A549 (cell line): Measurements from ENCODE around the gene BCKDHA. TPM values are rescaled to one million over a fixed set of nuclear protein-coding genes. Genes with fewer than 3 reads are reported as not detected.

Experiments
- ATAC-seq, 2 experiments: fragments of 200-7000 bp in 1 of 2; fragments of >200 bp in 1 of 2; cut with Nextera tagmentation in 1 of 2; cut with Tn5 transposase in 1 of 2; 3 replicates each; pipeline versions ENCODE4 v1.8.0 to v1.9.1; 2018 to 2020; ENCODE audit warnings: mild to moderate bottlenecking in 1 of 2, moderate library complexity in 1 of 2
- CTCF ChIA-PET: fragments of 300-600 bp; sonication (Branson Sonifier 250); formaldehyde crosslinking; extraction: SDS; loops from one replicate; lab custom pipeline; 2021; ENCODE audit warnings: antibody characterized with exemption, inconsistent platforms; lab: Yijun Ruan, JAX
- POLR2A ChIA-PET: fragments of 350-600 bp; formaldehyde crosslinking; extraction: SDS; loops from one replicate; lab custom pipeline; 2021; ENCODE audit warnings: antibody characterized with exemption, inconsistent platforms; lab: Yijun Ruan, JAX
- DNase-seq, 2 experiments: peaks; one replicate each; pipeline versions ENCODE4 v3.0.0 to v3.0.0-alpha.2; 2011 to 2016; ENCODE audit warnings: low read depth in 1 of 2, low spot score in 1 of 2
- FAIRE-seq: peaks from 2 replicates; lab custom pipeline; 2011; peaks lifted over from hg19 to GRCh38; lab: Jason Lieb, UNC
- H3K27ac ChIP-seq, 2 experiments: fragments of >200 bp; sonication (Bioruptor Twin); formaldehyde crosslinking; 3 replicates each; pipeline ENCODE4 v1.5.1; 2016 to 2017
- H3K4me1 ChIP-seq: fragments of >200 bp; sonication (Bioruptor Twin); formaldehyde crosslinking; 3 replicates; pipeline ENCODE4 v1.6.1; 2016
- H3K4me2 ChIP-seq: fragments of >200 bp; sonication (Bioruptor Twin); formaldehyde crosslinking; 3 replicates; pipeline ENCODE4 v1.6.1; 2016
- H3K4me3 ChIP-seq: fragments of >200 bp; sonication (Bioruptor Twin); formaldehyde crosslinking; 3 replicates; pipeline ENCODE4 v1.5.1; 2016
- H3K9me3 ChIP-seq: fragments of >200 bp; sonication (Bioruptor Twin); formaldehyde crosslinking; 3 replicates; pipeline ENCODE4 v1.6.1; 2016
- CBX2 ChIP-seq: fragments of 200-600 bp; sonication (generic); IDR thresholded peaks from 2 replicates; pipeline ENCODE4 v1.6.1; 2016; ENCODE audit warnings: low read depth, mild to moderate bottlenecking, borderline replicate concordance
- CEBPB ChIP-seq, 2 experiments: fragments of >200 bp in 1 of 2; sonication (Bioruptor Twin) in 1 of 2; formaldehyde crosslinking in 1 of 2; IDR thresholded peaks; 2 replicates each; pipeline ENCODE4 v1.6.1; 2012 to 2016
- CHD2 ChIP-seq: fragments of 150-350 bp; IDR thresholded peaks from 2 replicates; pipeline ENCODE4 v1.6.1; 2014; ENCODE audit warnings: low read length; ENCODE audit not compliant: partially characterized antibody
- CHD4 ChIP-seq: fragments of 200-600 bp; sonication (generic); IDR thresholded peaks from 2 replicates; pipeline ENCODE4 v1.6.1; 2016; ENCODE audit warnings: antibody characterized with exemption, mild to moderate bottlenecking, borderline replicate concordance
- EHF ChIP-seq: fragments of 250-450 bp; sonication (Bioruptor Pico); IDR thresholded peaks from 2 replicates; pipeline ENCODE4 v1.5.0; 2020; ENCODE audit warnings: mild to moderate bottlenecking
- EHMT2 ChIP-seq: fragments of 200-600 bp; sonication (generic); IDR thresholded peaks from 2 replicates; pipeline ENCODE4 v1.6.1; 2016; ENCODE audit warnings: antibody characterized with exemption, low read depth, mild to moderate bottlenecking, moderate library complexity
- EP300 ChIP-seq, 2 experiments: fragments of >200 bp; sonication (Bioruptor Twin); formaldehyde crosslinking; IDR thresholded peaks; 2 replicates in 1 of 2; 3 replicates in 1 of 2; pipeline ENCODE4 v1.6.1; 2016 to 2017
- FOXS1 ChIP-seq: fragments of 250-450 bp; sonication (Bioruptor Pico); IDR thresholded peaks from 2 replicates; pipeline ENCODE4 v1.5.0; 2020; ENCODE audit warnings: mild to moderate bottlenecking, moderate library complexity
- GATA3 ChIP-seq: IDR thresholded peaks from 2 replicates; pipeline ENCODE4 v1.6.1; 2012; ENCODE audit warnings: borderline replicate concordance
- JUN ChIP-seq, 2 experiments: fragments of >200 bp; sonication (Bioruptor Twin); formaldehyde crosslinking; IDR thresholded peaks; 2 replicates in 1 of 2; 3 replicates in 1 of 2; pipeline ENCODE4 v1.6.1; 2016 to 2017
- NFE2L2 ChIP-seq: fragments of 150-350 bp; conservative IDR thresholded peaks from 2 replicates; pipeline ENCODE4 v1.6.1; 2014; ENCODE audit warnings: low read length
- NPAS2 ChIP-seq: fragments of 250-450 bp; sonication (Bioruptor Pico); IDR thresholded peaks from 2 replicates; pipeline ENCODE4 v1.8.0; 2022; ENCODE audit warnings: mild to moderate bottlenecking, moderate library complexity, borderline replicate concordance
- PHF8 ChIP-seq: fragments of 200-600 bp; sonication (generic); IDR thresholded peaks from 2 replicates; pipeline ENCODE4 v1.6.1; 2016; ENCODE audit warnings: low read depth, mild to moderate bottlenecking, antibody characterized with exemption, moderate library complexity, borderline replicate concordance
- RFX5 ChIP-seq: fragments of 450-650 bp; IDR thresholded peaks from 2 replicates; pipeline ENCODE4 v1.7.1; 2014; ENCODE audit warnings: antibody characterized with exemption, mild to moderate bottlenecking, moderate library complexity
- TFCP2L1 ChIP-seq: fragments of 250-450 bp; sonication (Bioruptor Pico); IDR thresholded peaks from 2 replicates; pipeline ENCODE4 v1.5.0; 2021; ENCODE audit warnings: mild to moderate bottlenecking
- ZC3H11A ChIP-seq: fragments of 450-650 bp; IDR thresholded peaks from 2 replicates; pipeline ENCODE4 v1.6.1; 2014; ENCODE audit warnings: antibody characterized with exemption, mild to moderate bottlenecking
- ZFP36 ChIP-seq: fragments of 450-650 bp; IDR thresholded peaks from 2 replicates; pipeline ENCODE4 v1.6.1; 2014; ENCODE audit warnings: borderline replicate concordance; ENCODE audit not compliant: partially characterized antibody
- ZNF302 ChIP-seq: fragments of 250-450 bp; sonication (Bioruptor Pico); IDR thresholded peaks from 2 replicates; pipeline ENCODE4 v1.9.0; 2021; ENCODE audit warnings: inconsistent platforms, mild to moderate bottlenecking, moderate library complexity
- WGBS: methylation state at CpG from one replicate; pipeline ENCODE4 v1.1.6; 2017; ENCODE audit errors: missing lambda C conversion rate; 5-methylcytosine and 5-hydroxymethylcytosine counted together
- polyA plus RNA-seq, 4 experiments: library from polyadenylated mRNA; depleted of rRNA in 3 of 4; stranded (reverse); fragments of >200 nt; fragmentation: RNase III in 1 of 4; extraction: RNeasy Plus Mini Kit Qiagen cat#74134 plus additional on column Dnase treatment in 1 of 4; gene quantifications; 2 replicates in 3 of 4; 3 replicates in 1 of 4; pipeline ENCODE4 v1.2.3, GENCODE V29; 2011 to 2017
- TF ChIP-seq, protein P1 (sequence below): fragments of 150-350 bp; IDR thresholded peaks from 2 replicates; pipeline ENCODE4 v1.6.1; 2014; ENCODE audit warnings: low read depth, mild to moderate bottlenecking, low read length
- TF ChIP-seq, protein P2 (sequence below): fragments of >200 bp; sonication (Bioruptor Twin); formaldehyde crosslinking; IDR thresholded peaks from 3 replicates; pipeline ENCODE4 v1.5.1; 2016
- TF ChIP-seq, protein P3 (sequence below): fragments of 200-600 bp; sonication (generic); IDR thresholded peaks from 2 replicates; pipeline ENCODE4 v1.6.1; 2016; ENCODE audit warnings: antibody characterized with exemption, mild to moderate bottlenecking, moderate library complexity
- TF ChIP-seq, protein P4 (sequence below): fragments of 250-450 bp; sonication (Bioruptor Pico); IDR thresholded peaks from 2 replicates; pipeline ENCODE4 v1.5.0; 2020; ENCODE audit warnings: low read depth, mild to moderate bottlenecking, moderate library complexity
- TF ChIP-seq, protein P5 (sequence below): fragments of 250-450 bp; sonication (Bioruptor Pico); IDR thresholded peaks from 2 replicates; pipeline ENCODE4 v1.5.0; 2021; ENCODE audit warnings: mild to moderate bottlenecking, moderate library complexity, borderline replicate concordance

The BCKDHA gene
- polyA plus RNA-seq, 2 of the 4 experiments (the other 2 are of a cell fraction): 42.9 to 44.4 TPM

DNA sequence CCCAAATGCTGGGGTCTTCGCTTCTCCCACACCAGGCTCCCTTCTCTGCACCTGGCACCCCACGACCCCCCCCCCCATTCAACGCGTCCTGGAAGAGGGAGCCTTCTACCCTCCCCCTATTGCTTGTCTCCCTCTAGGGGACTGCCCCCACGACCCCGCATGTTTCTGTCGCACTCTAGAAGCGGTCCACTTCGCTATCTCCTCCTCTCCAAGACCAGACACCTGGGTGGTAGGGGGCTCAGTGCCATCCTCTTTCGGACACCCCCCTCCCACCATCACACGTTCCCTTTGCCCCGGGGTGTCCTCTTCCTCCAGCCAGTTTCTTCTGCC lies 45.4 kb upstream of the BCKDHA start:
- Histone ChIP-seq H3K27ac (peak overlapping the region; percentile 90 to 92), H3K4me1 (peaks cover 15% of the 10 kb centered on the region), H3K9me3 (no peaks in the 10 kb centered on the region), H3K4me2 (peak overlapping the region; percentile 90), H3K4me3 (peak overlapping the region; percentile 72)
- CTCF ChIA-PET: interaction anchor here (0.6 to 9.4 kb wide), 47 partner anchors 8 to 691 kb away, joined by 3 to 197 read pairs (median 5); partner anchors contain the start of genes B9D2, CCDC97, CYP2S1 and DMAC2
- DNase-seq: no peak
- TF ChIP-seq, protein P1, sequence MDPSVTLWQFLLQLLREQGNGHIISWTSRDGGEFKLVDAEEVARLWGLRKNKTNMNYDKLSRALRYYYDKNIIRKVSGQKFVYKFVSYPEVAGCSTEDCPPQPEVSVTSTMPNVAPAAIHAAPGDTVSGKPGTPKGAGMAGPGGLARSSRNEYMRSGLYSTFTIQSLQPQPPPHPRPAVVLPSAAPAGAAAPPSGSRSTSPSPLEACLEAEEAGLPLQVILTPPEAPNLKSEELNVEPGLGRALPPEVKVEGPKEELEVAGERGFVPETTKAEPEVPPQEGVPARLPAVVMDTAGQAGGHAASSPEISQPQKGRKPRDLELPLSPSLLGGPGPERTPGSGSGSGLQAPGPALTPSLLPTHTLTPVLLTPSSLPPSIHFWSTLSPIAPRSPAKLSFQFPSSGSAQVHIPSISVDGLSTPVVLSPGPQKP: no peak
- ATAC-seq: no peak
- no peak for FAIRE-seq
- POLR2A ChIA-PET: interaction anchor here (0.8 to 5.6 kb wide), 8 partner anchors 9 to 88 kb away, joined by 3 to 96 read pairs (median 6); partner anchors contain the start of genes B9D2, CCDC97, DMAC2 and HNRNPUL1
- under 1% methylated on average over 11 of the region's 12 CpGs for WGBS

DNA sequence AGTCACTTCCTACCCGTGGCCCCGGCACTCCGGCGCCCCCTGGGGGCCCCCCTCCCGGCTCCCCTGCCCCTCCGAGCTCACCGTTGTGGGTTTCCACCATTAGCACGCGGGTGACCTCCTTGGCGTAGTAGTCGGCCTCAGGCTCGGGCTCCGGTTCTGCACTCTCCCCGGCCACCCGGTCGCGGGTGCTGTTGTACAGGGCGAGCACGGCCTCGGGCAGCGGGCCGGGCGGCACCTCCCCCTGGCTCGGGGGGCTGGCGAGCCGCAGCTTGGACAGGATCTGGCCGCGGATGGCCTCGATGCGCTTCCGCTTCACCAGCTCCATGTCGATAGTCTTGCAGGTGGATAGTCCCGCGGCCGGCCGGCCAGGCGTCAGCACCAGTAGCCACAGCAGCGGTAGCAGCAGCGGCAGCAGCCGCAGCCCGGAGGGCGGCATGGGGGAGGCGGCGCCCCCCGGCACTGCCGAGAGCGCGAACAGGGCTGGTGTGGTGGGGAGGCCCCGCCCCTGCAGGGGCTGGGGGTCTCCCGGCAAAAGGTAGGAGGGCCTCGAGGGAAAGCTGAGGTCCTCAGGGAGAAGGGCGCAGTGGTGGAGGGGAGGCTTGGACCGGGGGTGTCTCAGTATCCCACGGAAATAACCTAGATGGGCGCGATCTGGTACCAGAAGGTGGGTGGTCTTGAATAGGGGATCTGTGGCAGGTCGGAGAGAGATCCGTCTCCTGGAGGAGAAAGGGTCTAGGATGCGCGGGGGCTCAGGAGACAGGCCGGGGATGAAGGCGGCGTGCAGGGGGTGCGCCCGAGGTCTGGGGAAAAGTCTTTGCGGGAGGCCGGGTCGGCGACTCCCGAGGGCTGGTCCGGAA lies 44.8 kb upstream of the BCKDHA start:
- peak overlapping the region; percentile 90 for H3K4me2 ChIP-seq
- FAIRE-seq: no peak
- H3K4me1 ChIP-seq: peaks cover 15% of the 10 kb centered on the region
- ChIA-PET POLR2A (interaction anchor here (0.5 to 5.6 kb wide), 10 partner anchors 8 to 89 kb away, joined by 3 to 96 read pairs (median 6); partner anchors contain the start of genes B9D2, CCDC97, DMAC2 and HNRNPUL1), CTCF (interaction anchor here (0.6 to 9.4 kb wide), 47 partner anchors 8 to 1084 kb away, joined by 3 to 197 read pairs (median 5); partner anchors contain the start of genes B9D2, CCDC97, CYP2S1 and DMAC2)
- peak overlapping the region; percentile 72 for H3K4me3 ChIP-seq
- ATAC-seq: peak; percentile 45 to 71
- WGBS: 1% methylated on average over 57 of the region's 71 CpGs
- H3K9me3 ChIP-seq: no peaks in the 10 kb centered on the region
- peak overlapping the region; percentile 90 to 92 for H3K27ac ChIP-seq
- peak; percentile 78 to 99 for DNase-seq
- no peak for TF ChIP-seq RFX5
- TF ChIP-seq FOXS1: no peak
- TF ChIP-seq EHF (CRISPR knock-in tag): no peak
- TF ChIP-seq TFCP2L1 (CRISPR knock-in tag): no peak
- TF ChIP-seq GATA3: no peak
- no peak for TF ChIP-seq EHMT2
- TF ChIP-seq, protein P2, sequence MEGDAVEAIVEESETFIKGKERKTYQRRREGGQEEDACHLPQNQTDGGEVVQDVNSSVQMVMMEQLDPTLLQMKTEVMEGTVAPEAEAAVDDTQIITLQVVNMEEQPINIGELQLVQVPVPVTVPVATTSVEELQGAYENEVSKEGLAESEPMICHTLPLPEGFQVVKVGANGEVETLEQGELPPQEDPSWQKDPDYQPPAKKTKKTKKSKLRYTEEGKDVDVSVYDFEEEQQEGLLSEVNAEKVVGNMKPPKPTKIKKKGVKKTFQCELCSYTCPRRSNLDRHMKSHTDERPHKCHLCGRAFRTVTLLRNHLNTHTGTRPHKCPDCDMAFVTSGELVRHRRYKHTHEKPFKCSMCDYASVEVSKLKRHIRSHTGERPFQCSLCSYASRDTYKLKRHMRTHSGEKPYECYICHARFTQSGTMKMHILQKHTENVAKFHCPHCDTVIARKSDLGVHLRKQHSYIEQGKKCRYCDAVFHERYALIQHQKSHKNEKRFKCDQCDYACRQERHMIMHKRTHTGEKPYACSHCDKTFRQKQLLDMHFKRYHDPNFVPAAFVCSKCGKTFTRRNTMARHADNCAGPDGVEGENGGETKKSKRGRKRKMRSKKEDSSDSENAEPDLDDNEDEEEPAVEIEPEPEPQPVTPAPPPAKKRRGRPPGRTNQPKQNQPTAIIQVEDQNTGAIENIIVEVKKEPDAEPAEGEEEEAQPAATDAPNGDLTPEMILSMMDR: peak; percentile 93
- TF ChIP-seq, protein P3, sequence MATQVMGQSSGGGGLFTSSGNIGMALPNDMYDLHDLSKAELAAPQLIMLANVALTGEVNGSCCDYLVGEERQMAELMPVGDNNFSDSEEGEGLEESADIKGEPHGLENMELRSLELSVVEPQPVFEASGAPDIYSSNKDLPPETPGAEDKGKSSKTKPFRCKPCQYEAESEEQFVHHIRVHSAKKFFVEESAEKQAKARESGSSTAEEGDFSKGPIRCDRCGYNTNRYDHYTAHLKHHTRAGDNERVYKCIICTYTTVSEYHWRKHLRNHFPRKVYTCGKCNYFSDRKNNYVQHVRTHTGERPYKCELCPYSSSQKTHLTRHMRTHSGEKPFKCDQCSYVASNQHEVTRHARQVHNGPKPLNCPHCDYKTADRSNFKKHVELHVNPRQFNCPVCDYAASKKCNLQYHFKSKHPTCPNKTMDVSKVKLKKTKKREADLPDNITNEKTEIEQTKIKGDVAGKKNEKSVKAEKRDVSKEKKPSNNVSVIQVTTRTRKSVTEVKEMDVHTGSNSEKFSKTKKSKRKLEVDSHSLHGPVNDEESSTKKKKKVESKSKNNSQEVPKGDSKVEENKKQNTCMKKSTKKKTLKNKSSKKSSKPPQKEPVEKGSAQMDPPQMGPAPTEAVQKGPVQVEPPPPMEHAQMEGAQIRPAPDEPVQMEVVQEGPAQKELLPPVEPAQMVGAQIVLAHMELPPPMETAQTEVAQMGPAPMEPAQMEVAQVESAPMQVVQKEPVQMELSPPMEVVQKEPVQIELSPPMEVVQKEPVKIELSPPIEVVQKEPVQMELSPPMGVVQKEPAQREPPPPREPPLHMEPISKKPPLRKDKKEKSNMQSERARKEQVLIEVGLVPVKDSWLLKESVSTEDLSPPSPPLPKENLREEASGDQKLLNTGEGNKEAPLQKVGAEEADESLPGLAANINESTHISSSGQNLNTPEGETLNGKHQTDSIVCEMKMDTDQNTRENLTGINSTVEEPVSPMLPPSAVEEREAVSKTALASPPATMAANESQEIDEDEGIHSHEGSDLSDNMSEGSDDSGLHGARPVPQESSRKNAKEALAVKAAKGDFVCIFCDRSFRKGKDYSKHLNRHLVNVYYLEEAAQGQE: no peak
- TF ChIP-seq, protein P4, sequence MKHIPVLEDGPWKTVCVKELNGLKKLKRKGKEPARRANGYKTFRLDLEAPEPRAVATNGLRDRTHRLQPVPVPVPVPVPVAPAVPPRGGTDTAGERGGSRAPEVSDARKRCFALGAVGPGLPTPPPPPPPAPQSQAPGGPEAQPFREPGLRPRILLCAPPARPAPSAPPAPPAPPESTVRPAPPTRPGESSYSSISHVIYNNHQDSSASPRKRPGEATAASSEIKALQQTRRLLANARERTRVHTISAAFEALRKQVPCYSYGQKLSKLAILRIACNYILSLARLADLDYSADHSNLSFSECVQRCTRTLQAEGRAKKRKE (CRISPR knock-in tag): no peak
- no peak for TF ChIP-seq ZC3H11A
- TF ChIP-seq CHD2: no peak
- no peak for TF ChIP-seq NFE2L2
- TF ChIP-seq NPAS2 (CRISPR knock-in tag): no peak
- TF ChIP-seq, protein P5, sequence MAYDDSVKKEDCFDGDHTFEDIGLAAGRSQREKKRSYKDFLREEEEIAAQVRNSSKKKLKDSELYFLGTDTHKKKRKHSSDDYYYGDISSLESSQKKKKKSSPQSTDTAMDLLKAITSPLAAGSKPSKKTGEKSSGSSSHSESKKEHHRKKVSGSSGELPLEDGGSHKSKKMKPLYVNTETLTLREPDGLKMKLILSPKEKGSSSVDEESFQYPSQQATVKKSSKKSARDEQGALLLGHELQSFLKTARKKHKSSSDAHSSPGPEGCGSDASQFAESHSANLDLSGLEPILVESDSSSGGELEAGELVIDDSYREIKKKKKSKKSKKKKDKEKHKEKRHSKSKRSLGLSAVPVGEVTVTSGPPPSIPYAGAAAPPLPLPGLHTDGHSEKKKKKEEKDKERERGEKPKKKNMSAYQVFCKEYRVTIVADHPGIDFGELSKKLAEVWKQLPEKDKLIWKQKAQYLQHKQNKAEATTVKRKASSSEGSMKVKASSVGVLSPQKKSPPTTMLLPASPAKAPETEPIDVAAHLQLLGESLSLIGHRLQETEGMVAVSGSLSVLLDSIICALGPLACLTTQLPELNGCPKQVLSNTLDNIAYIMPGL: peak; percentile 73; the same call in 1 of the 2 replicates
- peak; percentile 99 for TF ChIP-seq ZFP36
- no peak for TF ChIP-seq CEBPB (IDR thresholded peaks at IDR 0.05)
- no peak for TF ChIP-seq EP300 (IDR thresholded peaks at IDR 0.05)
- TF ChIP-seq PHF8: peak; percentile 32; the same call in 1 of the 2 replicates
- TF ChIP-seq JUN (IDR thresholded peaks at IDR 0.05): peak in 1 of 2 experiments; percentile 40; a peak in 1 of 5 replicates
- TF ChIP-seq CHD4: peak; percentile 80; the same call in 1 of the 2 replicates
- no peak for TF ChIP-seq ZNF302 (CRISPR knock-in tag)
- no peak for TF ChIP-seq CBX2
